Endometrial microvascular endothelial cells (primary cell): ENCODE measurements around the gene RSRC1. TPM values are rescaled to one million over a fixed set of nuclear protein-coding genes. Genes with fewer than 3 reads are reported as not detected.

Source experiments
- in situ Hi-C: cut with HindIII; loops from 2 replicates; pipeline ENCODE4 v1.10.0; 2017; ENCODE audit warnings: low sequenced_read_pairs, low pct_unique_long_range_greater_than_20kb; ENCODE audit errors: inconsistent ontology term
- total RNA-seq: library from RNA; depleted of rRNA; stranded (reverse); fragments of >200 nt; gene quantifications from one replicate; pipeline ENCODE4 v1.2.3, GENCODE V29; 2015; ENCODE audit errors: inconsistent ontology term

The RSRC1 gene
- total RNA-seq, 1 donor from 2014 or later: 16.4 TPM

GRCh38 chr3:158420654-158421396, 310.9 kb downstream of the RSRC1 start:
- in situ Hi-C loops: no loop called here

GRCh38 chr3:158430448-158430847, 320.6 kb downstream of the RSRC1 start:
- in situ Hi-C loops: no loop called here

GRCh38 chr3:158430968-158431367, 321.1 kb downstream of the RSRC1 start:
- in situ Hi-C loops: no loop called here

GRCh38 chr3:158431829-158432228, 321.9 kb downstream of the RSRC1 start:
- in situ Hi-C loops: no loop called here

- in situ Hi-C loops: no loop called here
Measured at GRCh38 chr3:158434412-158435038, 324.6 kb downstream of the RSRC1 start.

- in situ Hi-C loops: no loop called here
Measured at GRCh38 chr3:158443632-158444031, 333.7 kb downstream of the RSRC1 start.

- in situ Hi-C loops: no loop called here
Measured at GRCh38 chr3:158447408-158447807, 337.5 kb downstream of the RSRC1 start.

GRCh38 chr3:158451405-158452055, 341.6 kb downstream of the RSRC1 start:
- in situ Hi-C loops: no loop called here

- in situ Hi-C loops: no loop called here
Measured at GRCh38 chr3:158452334-158452733, 342.4 kb downstream of the RSRC1 start.

GRCh38 chr3:158453004-158453403, 343.1 kb downstream of the RSRC1 start:
- in situ Hi-C loops: no loop called here

- in situ Hi-C loops: no loop called here
Measured at GRCh38 chr3:158453865-158454264, 344.0 kb downstream of the RSRC1 start.

GRCh38 chr3:158455406-158455805, 345.5 kb downstream of the RSRC1 start:
- in situ Hi-C loops: no loop called here

GRCh38 chr3:158456114-158456513, 346.2 kb downstream of the RSRC1 start:
- in situ Hi-C loops: no loop called here

- in situ Hi-C loops: no loop called here
Measured at GRCh38 chr3:158458464-158458863, 348.6 kb downstream of the RSRC1 start.

GRCh38 chr3:158460926-158461325, 351.0 kb downstream of the RSRC1 start:
- in situ Hi-C loops: no loop called here

GRCh38 chr3:158463556-158463955, 353.7 kb downstream of the RSRC1 start:
- in situ Hi-C loops: no loop called here

GRCh38 chr3:158465074-158465473, 355.2 kb downstream of the RSRC1 start:
- in situ Hi-C loops: no loop called here

- in situ Hi-C loops: no loop called here
Measured at GRCh38 chr3:158470944-158471638, 361.2 kb downstream of the RSRC1 start.

GRCh38 chr3:158471639-158472294, 361.9 kb downstream of the RSRC1 start:
- in situ Hi-C loops: no loop called here
